ENCODE data around the gene SLC11A2. TPM values are rescaled to one million over a fixed set of nuclear protein-coding genes. Genes with fewer than 3 reads are reported as not detected.

The SLC11A2 gene
- total and polyA plus RNA-seq, 2 of the 8 experiments (the other 6 are each of a cell fraction or from before 2014, with no cell fraction given), result 55.0 to 61.5 TPM

DNA sequence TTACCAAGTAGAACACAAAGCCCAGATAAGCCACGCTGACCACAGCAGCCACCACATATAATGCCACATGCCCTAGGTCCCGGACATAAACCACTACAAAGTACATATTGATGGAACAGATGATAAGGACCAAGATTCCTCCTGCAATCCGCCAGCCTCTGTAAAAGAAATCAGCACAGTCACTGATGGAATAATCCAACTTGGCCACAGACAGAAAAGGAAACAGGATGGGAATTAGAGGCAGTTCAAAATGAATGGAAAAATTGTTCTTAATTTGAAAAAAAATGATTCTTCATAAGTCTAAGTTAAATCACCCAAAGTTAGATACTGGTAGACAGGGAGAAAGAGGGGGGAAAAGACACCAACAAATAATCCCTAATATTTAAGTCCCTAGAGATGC, 35.4 kb downstream of the SLC11A2 start:
- Histone ChIP-seq H2BK5ac (ENCODE audit: low read depth, low read length) (no peak overlapping the region), H3K9ac (replicated peaks in 1 of 4; ENCODE audit: extremely low read depth in 1 of 4, low read depth in 3 of 4, low read length in 3 of 4) (no peak overlapping the region), H2AFZ (ENCODE audit: low read length) (no peak overlapping the region), H4K5ac (ENCODE audit: insufficient read length, low read depth, low read length) (no peak overlapping the region), H2BK120ac (replicated peaks; ENCODE audit: low read depth, low read length) (no peak overlapping the region), H4K8ac (ENCODE audit: extremely low read depth, insufficient read depth, low read length) (no peak overlapping the region), H3K79me1 (ENCODE audit: low read depth, low read length) (no peaks in the 10 kb centered on the region), H3K9me3 (ENCODE audit: insufficient read depth in 2 of 2, low read depth in 1 of 2, low read length in 1 of 2) (no peaks in the 10 kb centered on the region), H3K4me2 (ENCODE audit: insufficient read depth in 1 of 2, low read depth in 2 of 2, low read length in 2 of 2) (no peak overlapping the region), H2BK15ac (ENCODE audit: low read length) (no peak overlapping the region), H3K36me3 (ENCODE audit: control insufficient read depth in 2 of 4, insufficient read depth in 4 of 4, low read length in 3 of 4) (peaks cover 13 to 59% (median 37%) of the 10 kb centered on the region in 4 experiments), H3K18ac (ENCODE audit: extremely low read depth, low read length) (no peak overlapping the region), H3K23me2 (ENCODE audit: low read depth, low read length) (no peaks in the 10 kb centered on the region), H3K27ac (ENCODE audit: low read depth, low read length) (no peak overlapping the region), H3K23ac (ENCODE audit: insufficient read length) (no peak overlapping the region), H3K4me3 (ENCODE audit: extremely low read depth in 1 of 4, insufficient read depth in 2 of 4, low read depth in 3 of 4, low read length in 4 of 4) (no peak overlapping the region), H3K4me1 (replicated peaks in 1 of 4; ENCODE audit: control insufficient read depth in 3 of 4, insufficient read depth in 4 of 4, low read length in 3 of 4) (no peaks in the 10 kb centered on the region; a peak in 1 of 7 replicates), H3K56ac (replicated peaks; ENCODE audit: insufficient read length, low read depth, low read length) (no peak overlapping the region), H3K79me2 (ENCODE audit: control insufficient read depth in 1 of 2, insufficient read depth in 2 of 2, low read length in 2 of 2) (no peaks in the 10 kb centered on the region), H3K14ac (ENCODE audit: insufficient read length) (no peak overlapping the region), H2AK5ac (ENCODE audit: low read depth, low read length) (no peak overlapping the region), H3K4ac (replicated peaks; ENCODE audit: insufficient read length, low read depth, low read length) (no peak overlapping the region), H2BK20ac (ENCODE audit: low read length) (no peak overlapping the region), H3K27me3 (replicated peaks in 1 of 4; ENCODE audit: control insufficient read depth in 3 of 4, extremely low read depth in 1 of 4, insufficient read depth in 3 of 4, low read length in 3 of 4) (no peaks in the 10 kb centered on the region), H4K91ac (replicated peaks; ENCODE audit: insufficient read length, low read length) (no peak overlapping the region), H2BK12ac (ENCODE audit: low read depth, low read length) (no peak overlapping the region), H4K20me1 (replicated peaks in 1 of 2; ENCODE audit: control insufficient read depth in 1 of 2, insufficient read depth in 2 of 2, low read length in 2 of 2) (peaks cover 0 to 2% of the 10 kb centered on the region in 2 experiments)
- CTCF ChIA-PET (ENCODE audit: partially characterized antibody), result interaction anchor here (0.7 kb wide), 1 partner anchor 36 kb away, joined by 3 read pairs; the partner anchor contains the start of gene SLC11A2
- POLR2A ChIA-PET (ENCODE audit: partially characterized antibody), result no interaction called here
- WGBS, 2 experiments (ENCODE audit: extremely low coverage in 1 of 2, insufficient coverage in 1 of 2, insufficient read length in 1 of 2, insufficient replicate concordance in 2 of 2, low coverage in 1 of 2, low lambda C conversion rate in 2 of 2, missing lambda C conversion rate in 1 of 2), result 89% methylated on average over 3 of the region's 3 CpGs; no CpG with 5 or more reads in 1 of the 2 experiments
- FAIRE-seq (no peak), DNase-seq (ENCODE audit: low read depth in 1 of 2, low spot score in 2 of 2) (no peak)
- TF ChIP-seq RFX5 (IDR thresholded peaks at IDR 0.05; ENCODE audit: borderline replicate concordance, low read depth, low read length) (no peak), SIX5 (IDR thresholded peaks at IDR 0.05; ENCODE audit: low read depth, low read length) (no peak), CHD1 (IDR thresholded peaks at IDR 0.05; ENCODE audit: low read depth, low read length) (no peak), JUND (IDR thresholded peaks at IDR 0.05; ENCODE audit: low read length) (no peak), EGR1 (IDR thresholded peaks at IDR 0.05; ENCODE audit: borderline replicate concordance, low read depth, low read length) (no peak)
- TF ChIP-seq, protein P1, sequence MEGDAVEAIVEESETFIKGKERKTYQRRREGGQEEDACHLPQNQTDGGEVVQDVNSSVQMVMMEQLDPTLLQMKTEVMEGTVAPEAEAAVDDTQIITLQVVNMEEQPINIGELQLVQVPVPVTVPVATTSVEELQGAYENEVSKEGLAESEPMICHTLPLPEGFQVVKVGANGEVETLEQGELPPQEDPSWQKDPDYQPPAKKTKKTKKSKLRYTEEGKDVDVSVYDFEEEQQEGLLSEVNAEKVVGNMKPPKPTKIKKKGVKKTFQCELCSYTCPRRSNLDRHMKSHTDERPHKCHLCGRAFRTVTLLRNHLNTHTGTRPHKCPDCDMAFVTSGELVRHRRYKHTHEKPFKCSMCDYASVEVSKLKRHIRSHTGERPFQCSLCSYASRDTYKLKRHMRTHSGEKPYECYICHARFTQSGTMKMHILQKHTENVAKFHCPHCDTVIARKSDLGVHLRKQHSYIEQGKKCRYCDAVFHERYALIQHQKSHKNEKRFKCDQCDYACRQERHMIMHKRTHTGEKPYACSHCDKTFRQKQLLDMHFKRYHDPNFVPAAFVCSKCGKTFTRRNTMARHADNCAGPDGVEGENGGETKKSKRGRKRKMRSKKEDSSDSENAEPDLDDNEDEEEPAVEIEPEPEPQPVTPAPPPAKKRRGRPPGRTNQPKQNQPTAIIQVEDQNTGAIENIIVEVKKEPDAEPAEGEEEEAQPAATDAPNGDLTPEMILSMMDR (IDR thresholded peaks at IDR 0.05; ENCODE audit: control extremely low read depth in 1 of 3, insufficient read depth in 1 of 3, low read depth in 1 of 3, low read length in 3 of 3), result no peak

Measured in H1 (cell line).